ENCODE data around the gene SF3A1. TPM values are rescaled to one million over a fixed set of nuclear protein-coding genes. Genes with fewer than 3 reads are reported as not detected.

The SF3A1 gene
- total and polyA plus RNA-seq, 2 donors (not counting 3 experiments of a cell fraction or from before 2014, with no cell fraction given), result 60.2 to 187 TPM

DNA sequence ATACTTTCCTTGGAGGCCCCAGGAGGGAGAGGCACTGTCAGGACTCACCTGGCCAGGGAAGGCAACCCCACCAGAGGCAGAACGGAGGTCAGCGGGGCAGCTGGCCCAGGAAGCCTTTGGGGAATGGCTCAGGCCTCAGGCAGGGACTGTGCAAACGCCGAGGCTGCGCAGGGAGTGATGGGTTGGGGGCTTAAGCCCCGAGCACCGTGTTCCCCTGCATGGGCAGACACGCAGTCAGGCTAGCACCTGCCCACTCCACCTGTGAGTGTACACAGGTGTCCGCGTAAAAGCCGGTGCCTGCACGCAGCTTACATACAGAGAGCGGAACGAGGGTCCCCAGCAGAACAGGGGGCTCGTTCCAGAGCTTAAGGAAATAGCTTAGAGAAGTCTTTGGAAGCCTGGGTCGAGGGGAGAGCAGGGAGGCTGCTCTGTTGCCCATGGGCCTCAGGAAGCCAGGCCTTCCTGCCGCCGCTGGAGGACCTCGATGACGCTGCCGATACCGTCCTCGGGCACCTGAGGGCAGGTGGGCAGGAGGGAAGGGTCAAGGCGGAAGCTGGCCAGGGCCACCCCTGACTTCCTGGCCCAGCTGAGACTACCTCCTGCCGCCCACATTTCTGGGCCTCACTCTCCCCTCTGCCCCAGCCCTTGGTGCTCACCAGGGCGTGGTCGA lies 71.4 kb downstream of the SF3A1 start:
- H3K36me3 ChIP-seq (ENCODE audit: control insufficient read depth in 2 of 2, extremely low read depth in 1 of 2, insufficient read depth in 2 of 2, low read length in 2 of 2), result peaks cover 0 to 5% of the 10 kb centered on the region in 2 experiments
- no peak overlapping the region for H3K4me3 ChIP-seq (replicated peaks in 1 of 3; ENCODE audit: insufficient read depth in 1 of 3, low read depth in 1 of 3, low read length in 3 of 3)
- H3K4me2 ChIP-seq (ENCODE audit: insufficient read depth, low read length), result no peak overlapping the region
- no TSS peak for BruUV-seq (replicated peaks)
- H2AFZ ChIP-seq (ENCODE audit: low read depth, low read length), result no peak overlapping the region
- ChIA-PET CTCF (interaction anchor here (0.9 to 2.3 kb wide), 4 partner anchors 30 to 102 kb away, joined by 3 to 16 read pairs (median 4); partner anchors contain the start of genes RNF215 and TBC1D10A), POLR2A (no interaction called here)
- H3K9ac ChIP-seq (replicated peaks; ENCODE audit: extremely low read depth, insufficient read depth, low read length), result no peak overlapping the region
- H3K4me1 ChIP-seq (ENCODE audit: control insufficient read depth, extremely low read depth, insufficient read depth, low read length), result peaks cover 15% of the 10 kb centered on the region
- no peak for DNase-seq (ENCODE audit: low read depth, low spot score)
- TF ChIP-seq, protein P1, sequence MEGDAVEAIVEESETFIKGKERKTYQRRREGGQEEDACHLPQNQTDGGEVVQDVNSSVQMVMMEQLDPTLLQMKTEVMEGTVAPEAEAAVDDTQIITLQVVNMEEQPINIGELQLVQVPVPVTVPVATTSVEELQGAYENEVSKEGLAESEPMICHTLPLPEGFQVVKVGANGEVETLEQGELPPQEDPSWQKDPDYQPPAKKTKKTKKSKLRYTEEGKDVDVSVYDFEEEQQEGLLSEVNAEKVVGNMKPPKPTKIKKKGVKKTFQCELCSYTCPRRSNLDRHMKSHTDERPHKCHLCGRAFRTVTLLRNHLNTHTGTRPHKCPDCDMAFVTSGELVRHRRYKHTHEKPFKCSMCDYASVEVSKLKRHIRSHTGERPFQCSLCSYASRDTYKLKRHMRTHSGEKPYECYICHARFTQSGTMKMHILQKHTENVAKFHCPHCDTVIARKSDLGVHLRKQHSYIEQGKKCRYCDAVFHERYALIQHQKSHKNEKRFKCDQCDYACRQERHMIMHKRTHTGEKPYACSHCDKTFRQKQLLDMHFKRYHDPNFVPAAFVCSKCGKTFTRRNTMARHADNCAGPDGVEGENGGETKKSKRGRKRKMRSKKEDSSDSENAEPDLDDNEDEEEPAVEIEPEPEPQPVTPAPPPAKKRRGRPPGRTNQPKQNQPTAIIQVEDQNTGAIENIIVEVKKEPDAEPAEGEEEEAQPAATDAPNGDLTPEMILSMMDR (IDR thresholded peaks at IDR 0.05; ENCODE audit: extremely low read depth in 1 of 2, insufficient read depth in 1 of 2, low read depth in 1 of 2, low read length in 2 of 2), result no peak
- TF ChIP-seq MYC (IDR thresholded peaks at IDR 0.05; ENCODE audit: low read depth, low read length) (no peak), JUN (IDR thresholded peaks at IDR 0.05; ENCODE audit: borderline replicate concordance, insufficient read depth, insufficient read length, low read depth) (no peak), EZH2 (IDR thresholded peaks at IDR 0.05; ENCODE audit: borderline replicate concordance, low read depth, low read length, severe bottlenecking) (no peak), GATA2 (IDR thresholded peaks at IDR 0.05; ENCODE audit: insufficient read depth, insufficient read length, low read depth, low read length) (no peak), FOS (IDR thresholded peaks at IDR 0.05; ENCODE audit: borderline replicate concordance, insufficient read depth, low read length) (no peak), POLR2A (IDR thresholded peaks at IDR 0.05; ENCODE audit: low read depth, low read length) (no peak), POLR2AphosphoS5 (IDR thresholded peaks at IDR 0.05; ENCODE audit: insufficient read depth, low read depth, low read length) (no peak)
- TF ChIP-seq, protein P2, sequence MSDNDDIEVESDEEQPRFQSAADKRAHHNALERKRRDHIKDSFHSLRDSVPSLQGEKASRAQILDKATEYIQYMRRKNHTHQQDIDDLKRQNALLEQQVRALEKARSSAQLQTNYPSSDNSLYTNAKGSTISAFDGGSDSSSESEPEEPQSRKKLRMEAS (IDR thresholded peaks at IDR 0.05; ENCODE audit: insufficient read depth, insufficient read length), result no peak
- no peaks in the 10 kb centered on the region for H3K27me3 ChIP-seq (ENCODE audit: control insufficient read depth in 2 of 2, insufficient read depth in 2 of 2, low read length in 2 of 2)
- dilution Hi-C loops (cut with MboI; ENCODE audit: extremely low pct_ligation_motif_present, low sequenced_read_pairs) (no loop called here), intact Hi-C loops (cut with micrococcal nuclease) (no loop called here)
- H3K79me2 ChIP-seq (ENCODE audit: control insufficient read depth, insufficient read depth, low read length), result no peaks in the 10 kb centered on the region
- no peak for FAIRE-seq
- H3K9me3 ChIP-seq (replicated peaks; ENCODE audit: control insufficient read depth, insufficient read depth, low read length), result no peaks in the 10 kb centered on the region
- H3K27ac ChIP-seq (ENCODE audit: insufficient read depth, low read depth, low read length), result no peak overlapping the region
- no peaks in the 10 kb centered on the region for H4K20me1 ChIP-seq (replicated peaks; ENCODE audit: control insufficient read depth, extremely low read depth, insufficient read depth, low read length)
- no peaks in the 10 kb centered on the region for H3K9me1 ChIP-seq (replicated peaks; ENCODE audit: control insufficient read depth, extremely low read depth, insufficient read depth, low read length)
